Mammary microvascular endothelial cell (primary cell): ENCODE measurements around the gene LMX1A. TPM values are rescaled to one million over a fixed set of nuclear protein-coding genes. Genes with fewer than 3 reads are reported as not detected.

Experiments used
- total RNA-seq: library from RNA; depleted of rRNA; stranded (reverse); fragments of >200 nt; gene quantifications from 2 replicates; pipeline ENCODE4 v1.2.3, GENCODE V29; 2015

Gene LMX1A
- not detected in 2 replicates for total RNA-seq

DNA sequence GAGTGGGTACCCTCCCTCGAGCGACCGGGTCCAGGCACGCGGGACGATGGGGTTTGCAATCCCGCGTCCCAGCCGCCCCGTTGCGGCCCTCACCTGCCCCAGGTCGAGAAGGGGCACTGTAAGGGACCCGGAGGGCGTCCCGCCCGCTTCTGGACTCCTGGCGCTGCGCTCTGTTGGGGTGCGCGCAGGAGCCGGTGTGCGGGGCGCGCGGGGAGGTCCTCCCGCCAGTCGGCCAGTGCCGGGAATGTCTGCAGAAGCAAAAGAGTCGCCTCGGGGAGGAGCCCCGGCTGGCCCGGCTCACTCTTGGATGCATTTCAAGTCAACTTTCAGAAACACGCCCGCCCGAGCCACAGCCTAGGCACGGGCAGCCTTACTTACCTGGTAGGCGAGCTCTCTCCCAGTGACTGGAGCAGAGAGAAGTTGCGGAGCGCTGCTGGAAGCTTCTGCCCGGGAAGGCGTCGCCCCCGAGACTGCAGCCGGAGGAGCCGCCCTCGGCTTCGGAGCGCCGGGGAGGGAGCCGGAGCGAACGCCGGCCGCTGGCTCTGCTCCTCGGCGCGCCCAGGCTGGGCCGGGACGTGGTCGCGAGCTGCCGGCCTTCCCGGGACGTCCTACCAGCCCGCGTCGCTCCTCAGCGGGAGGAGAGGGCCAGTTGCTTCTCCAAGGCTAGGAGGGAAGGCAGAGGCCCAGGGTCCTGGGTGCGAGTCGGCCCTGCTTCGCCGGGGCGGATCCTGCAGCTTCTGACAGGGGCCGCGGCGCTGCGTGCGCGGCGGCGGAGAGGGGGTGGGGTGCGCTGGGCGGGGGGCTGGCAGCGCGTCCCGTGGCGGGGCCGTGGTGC, at the start of gene LMX1A:
TSS of gene LMX1A (minus strand) at position 739 of the 835 bp plus-strand sequence. CDS start 1,156 bp downstream, outside the sequence.

Other genes with a start within 250 kb of the LMX1A start
- gene RXRG, start 88.4 kb upstream of the LMX1A start, total RNA-seq = not detected in 2 replicates
- not detected in 2 replicates for gene LRRC52, start 187.3 kb upstream of the LMX1A start, total RNA-seq